Measurements from ENCODE around the gene GSTT2B.
"Not testable (repeated sequence)": the region's sequence is repeated elsewhere in the genome, so short reads cannot be mapped to it uniquely, and the experiment has no call there.

DNA sequence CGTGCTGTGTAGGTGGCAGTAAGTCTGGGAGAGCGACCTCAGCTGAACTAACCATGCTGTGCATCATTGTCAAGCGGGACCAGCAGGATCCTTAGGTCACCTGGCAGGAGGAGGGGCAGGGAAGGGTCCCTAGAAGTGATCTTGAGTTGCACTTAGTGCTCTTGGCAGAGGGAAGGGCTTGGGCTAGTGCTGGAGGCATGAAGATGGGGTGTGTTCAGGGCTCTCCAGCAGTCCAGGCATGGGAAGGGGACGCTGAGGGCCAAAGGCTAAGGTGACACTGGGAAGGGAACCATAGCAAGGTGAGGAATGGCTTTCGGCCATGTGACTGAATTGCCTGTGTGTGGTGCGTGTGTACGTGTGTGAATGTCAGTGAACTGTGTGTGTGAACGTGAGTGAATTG, 25.1 kb upstream of the GSTT2B start:
- TF ChIP-seq CTCF (IDR thresholded peaks at IDR 0.05; ENCODE audit: insufficient read depth, low read depth, low read length); EZH2 (IDR thresholded peaks at IDR 0.05; ENCODE audit: insufficient read depth, low read length): not testable (repeated sequence)
